Stimulated activated CD4-positive, alpha-beta T cell treated with anti-CD3 and anti-CD28 coated beads, Interleukin-12 subunit alpha, Interleukin-12 subunit beta, amount 100 ng/mL, for 48 hours (primary cell): ENCODE data around the gene APLN.

ENCODE experiments used
- DNase-seq, 3 donors: peaks; one replicate each; pipeline ENCODE4 v3.0.0-alpha.2; 2020; ENCODE audit warnings: low read depth in 2 of 3, low spot score in 1 of 3

The APLN gene

DNA sequence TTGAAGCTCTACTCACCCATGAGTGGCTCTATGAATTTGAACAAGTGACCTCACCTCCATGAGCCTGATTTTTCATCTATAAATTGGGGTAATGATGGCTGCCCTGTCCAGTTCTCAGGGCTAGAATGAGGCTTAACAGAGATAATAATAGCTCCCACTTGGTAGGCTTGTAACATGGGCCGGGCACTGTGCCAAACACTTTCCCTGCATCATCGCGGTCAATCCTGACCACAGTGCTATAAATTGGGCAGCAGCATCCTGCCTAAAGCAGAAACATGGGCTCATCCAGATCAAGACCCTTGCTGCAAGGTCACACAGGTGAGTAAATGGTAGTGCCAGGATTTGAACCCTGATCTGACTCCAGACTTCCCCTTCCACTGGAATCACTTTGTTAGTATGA, 12.8 kb downstream of the APLN start:
- no peak for DNase-seq

DNA sequence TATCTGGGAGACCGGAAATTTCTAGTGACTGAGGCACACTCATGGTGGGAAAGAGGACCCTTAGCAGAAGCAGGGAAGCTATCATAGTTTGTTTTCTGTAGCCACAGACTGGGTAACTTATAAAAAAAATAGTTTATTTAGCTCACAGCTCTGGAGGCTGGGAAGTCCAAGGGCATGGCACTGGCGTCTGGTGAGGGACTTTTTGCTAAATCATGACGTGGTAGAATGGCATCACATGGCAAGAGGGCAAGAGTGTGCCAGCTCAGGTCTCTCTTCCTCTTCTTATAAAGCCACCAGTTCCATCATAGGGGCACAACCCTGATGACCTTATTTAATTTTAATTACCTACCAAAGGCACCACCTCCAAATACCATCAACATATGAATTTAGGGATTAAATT, 13.3 kb downstream of the APLN start:
- DNase-seq: no peak

DNA sequence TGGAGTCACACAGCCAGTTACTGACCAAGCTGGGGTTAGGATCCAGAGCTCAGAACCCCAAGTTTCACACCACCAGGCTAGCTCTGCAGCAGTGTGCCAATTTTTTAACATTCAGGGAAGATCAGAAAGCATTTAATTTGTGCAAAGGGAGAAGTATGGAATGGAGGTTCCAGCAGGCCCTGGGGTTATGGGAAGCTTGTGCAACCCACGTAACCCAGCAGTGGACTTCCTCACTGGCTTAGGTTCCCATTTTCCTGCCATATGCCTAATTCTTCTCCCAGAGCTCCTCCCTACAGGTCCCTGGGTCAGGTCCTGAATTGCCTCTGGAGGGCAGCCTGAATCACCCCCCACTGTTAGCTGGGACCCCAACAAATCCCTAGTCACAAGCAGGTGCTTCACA, 14.0 kb downstream of the APLN start:
- no peak for DNase-seq

DNA sequence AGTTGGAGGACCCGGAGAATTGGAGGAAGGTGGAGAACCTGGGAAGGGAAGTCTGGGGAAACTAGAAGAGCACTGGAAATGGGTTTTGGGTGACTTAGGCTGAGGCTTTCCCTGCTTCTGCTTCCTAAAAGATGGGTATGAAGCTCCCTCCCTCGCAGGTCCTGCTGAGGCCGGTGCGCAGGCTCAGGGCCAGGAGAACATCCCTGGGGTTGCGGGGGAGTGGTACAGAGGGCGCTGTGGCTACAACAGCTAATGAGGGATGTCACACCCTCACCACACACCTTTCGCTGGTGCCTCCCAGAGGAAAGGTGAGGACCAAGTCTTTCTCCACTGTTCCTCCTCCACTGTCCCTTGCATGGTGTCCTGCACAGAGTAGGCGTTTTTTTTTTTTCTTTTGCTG, 15.8 kb downstream of the APLN start:
- DNase-seq: no peak

DNA sequence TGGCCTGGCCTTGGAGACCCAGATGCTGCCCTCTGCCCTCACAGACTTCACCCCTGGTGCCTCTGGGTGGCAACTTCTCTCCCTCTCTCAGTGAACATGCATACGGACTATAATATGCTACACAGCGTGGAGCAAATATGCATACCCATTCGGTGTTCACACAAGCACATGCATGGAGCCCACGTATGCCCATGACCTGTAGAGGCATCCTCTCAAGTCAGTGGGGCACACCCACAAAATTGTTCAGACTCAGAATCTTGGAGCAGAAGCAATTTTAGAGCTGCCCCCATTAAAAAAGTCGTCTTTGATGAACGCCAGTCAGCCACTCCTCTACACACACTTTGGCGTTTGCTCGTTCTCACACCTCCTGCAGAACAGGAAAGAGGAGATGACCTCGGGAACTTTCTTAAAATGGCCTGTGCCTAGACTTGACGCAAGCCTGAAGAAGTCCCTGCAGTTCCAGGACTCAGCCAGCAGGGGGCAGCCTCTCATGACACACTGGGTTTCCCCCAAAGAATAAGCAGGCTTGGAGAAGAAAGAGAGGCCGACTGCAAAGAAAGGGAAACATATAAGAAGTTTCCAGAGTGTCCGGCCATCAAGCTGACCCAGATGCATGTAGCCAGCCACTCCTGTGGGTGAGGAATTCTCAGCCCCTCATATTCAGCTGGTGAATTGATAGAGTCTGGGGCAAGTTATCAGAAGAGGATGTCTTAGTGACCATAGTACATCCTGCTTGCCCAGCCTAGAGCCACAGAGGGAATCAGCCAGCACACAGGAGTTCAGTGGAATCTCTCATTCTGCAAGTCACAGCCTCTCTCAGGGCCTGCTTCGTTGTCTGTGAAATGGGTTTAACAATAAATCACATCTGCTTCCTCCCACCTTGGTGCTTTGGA, 17.3 kb downstream of the APLN start:
- peak; percentile 38 to 76 (median 59) for DNase-seq

DNA sequence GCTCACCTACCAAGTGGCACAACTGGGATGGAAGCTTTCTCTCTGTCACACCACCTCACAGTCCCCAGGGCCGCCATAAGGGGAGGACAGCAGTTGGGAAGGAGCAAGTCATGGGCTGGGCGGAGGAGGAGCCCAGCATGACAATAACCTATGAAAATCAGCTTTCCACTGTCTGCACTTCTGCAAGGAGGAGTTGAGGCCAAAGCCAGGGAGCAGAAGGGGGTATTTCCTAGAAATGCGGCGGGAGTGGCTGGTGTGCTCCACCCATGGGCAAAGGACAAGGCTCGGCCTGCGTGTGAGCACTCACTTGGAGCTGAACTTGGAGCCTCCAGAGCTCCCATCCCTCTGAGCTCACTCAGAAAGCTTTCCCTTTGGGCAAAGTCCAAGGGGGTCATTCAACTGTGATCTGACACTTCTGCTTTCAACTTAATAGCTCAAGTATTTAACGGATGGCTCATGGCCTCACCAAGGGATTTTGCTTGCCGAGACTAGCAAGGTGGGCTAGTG, 18.5 kb downstream of the APLN start:
- no peak for DNase-seq

DNA sequence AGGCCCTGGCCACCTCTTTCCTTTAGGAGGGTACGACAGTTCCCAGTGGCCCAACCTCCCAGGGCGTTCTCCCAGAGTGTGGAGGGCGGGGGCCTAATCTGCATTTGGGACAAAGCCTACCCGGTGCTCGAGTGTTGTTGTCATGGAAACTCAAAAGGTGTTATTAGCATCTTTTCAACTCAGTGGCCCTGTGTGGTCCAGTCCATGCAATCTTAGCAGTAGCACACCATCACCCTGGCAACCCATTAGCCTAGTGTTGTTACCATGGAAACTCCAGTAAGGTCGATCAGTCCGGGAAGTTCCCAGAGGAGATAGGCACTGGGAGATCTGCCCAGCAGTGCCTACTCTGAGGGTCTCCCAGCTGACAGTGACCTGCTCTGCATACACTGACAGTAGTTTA, 20.2 kb downstream of the APLN start:
- DNase-seq: no peak

DNA sequence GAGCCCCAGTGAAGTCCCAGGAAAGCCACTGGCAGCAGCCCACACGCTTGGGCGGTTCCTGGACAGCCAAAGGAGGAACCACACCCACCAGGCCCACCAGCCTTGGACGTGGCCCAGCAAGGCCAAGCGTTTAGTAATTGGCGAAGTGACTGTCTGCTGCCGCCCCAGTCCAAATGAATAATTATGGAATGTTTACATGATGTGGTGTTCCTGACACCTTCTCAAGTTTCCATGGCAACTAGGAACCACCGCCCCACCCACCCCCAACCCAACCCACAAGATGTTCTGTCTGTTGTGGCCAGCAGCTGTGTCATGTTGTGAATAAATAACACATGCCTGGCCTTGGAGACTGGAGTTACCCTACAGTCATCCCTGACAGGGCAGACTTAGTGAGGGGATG, 22.3 kb downstream of the APLN start:
- DNase-seq: no peak

DNA sequence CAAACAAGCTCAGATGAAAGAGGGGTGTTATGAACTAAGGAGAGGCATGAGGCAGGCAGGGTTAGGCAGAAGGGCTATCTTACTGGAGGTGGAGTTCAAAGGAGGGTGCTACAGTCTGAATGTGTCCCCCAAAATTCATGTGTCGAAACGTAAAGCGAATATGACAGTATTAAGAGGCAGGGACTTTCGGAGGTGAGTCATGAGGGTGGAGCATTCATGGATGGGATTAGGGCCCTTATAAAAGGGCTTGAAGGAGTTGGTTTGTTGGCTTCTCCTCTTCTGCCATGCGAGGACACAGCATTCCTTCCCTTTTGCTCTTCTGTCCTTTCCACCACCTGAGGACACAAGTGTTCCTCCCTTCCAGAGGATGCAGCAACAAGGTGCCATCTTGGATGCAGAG, 22.9 kb downstream of the APLN start:
- no peak for DNase-seq

DNA sequence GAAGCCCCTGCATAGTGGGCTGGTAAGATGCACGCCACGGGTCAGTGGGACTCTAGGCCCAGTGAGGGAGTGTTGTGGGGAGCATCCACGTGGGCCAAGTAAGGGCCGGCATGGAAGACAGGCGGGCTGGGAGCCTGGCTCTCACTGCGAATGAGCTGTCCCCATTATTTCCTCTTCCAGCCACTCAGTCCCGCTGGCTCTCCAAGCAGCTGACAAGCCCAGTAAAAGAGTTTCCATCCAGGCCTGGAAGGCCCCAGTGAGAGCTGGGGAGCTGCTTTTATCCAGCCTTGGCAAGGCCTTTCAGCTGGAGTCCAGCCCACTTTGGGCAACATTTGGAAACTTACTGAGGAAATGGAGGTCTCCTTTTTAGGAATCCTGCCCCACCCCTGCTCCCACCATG, 24.9 kb downstream of the APLN start:
- DNase-seq: no peak

DNA sequence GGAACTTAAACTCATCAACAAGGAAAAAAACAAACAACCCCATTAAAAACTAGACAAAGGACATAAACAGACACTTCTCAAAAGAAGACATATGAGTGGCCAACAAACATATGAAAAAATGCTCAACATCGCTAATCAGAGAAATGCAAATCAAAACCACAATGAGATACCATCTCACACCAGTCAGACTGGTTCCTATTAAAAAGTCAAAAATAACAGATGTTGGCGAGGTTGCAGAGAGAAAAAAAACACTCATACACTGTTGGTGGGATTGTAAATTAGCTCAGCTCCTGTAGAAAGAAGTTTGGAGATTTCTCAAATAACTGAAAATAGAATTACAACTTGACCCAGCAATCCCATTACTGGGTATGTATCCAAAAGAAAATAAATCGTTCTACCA, 28.7 kb downstream of the APLN start:
- DNase-seq: no peak

DNA sequence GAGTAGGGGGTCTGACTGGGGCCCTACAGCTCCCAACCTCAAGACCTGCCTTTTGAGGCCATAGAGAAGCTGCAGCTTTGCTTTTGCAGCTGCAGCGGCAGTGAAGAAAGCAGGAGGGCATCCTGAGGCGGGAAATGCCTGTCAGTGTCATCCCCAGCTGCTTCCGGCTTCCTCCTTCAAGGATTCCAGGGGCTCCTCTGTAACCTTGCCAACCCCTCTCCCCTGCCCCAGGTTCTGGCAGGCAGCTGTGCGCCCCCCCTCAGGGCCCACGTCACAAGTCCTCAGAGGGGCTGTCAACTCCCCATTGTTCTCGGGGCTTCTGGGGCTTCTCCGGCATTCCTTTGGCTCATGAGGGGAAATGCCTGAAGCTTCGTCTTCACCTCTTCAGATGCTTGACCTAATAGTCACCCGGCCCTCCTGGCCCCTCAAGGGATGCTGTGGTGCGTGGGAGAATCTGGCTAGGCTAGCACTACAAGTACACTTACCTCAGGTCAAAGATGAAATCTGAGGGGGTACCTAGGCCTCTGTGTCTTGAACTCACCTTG, 31.9 kb downstream of the APLN start:
- no peak for DNase-seq

DNA sequence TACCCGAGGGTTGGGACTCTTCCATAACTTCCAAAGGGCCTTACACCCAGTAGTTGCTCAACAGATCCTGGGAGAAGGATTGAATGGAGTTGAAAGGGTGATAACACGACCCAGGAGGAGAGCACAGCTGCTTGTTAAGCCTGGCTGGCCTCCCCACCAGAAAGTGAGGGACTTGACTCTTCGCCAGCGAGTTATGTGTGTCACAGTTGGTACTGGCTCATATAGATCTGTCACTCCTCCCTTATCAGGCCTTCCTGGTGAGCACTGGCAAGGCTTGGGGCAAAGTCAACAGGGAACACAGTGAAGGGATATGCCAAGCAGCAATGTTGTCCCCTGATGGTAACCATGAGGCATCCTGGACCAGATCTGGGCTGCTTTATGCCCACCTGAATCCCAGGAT, 35.8 kb downstream of the APLN start:
- DNase-seq: no peak

DNA sequence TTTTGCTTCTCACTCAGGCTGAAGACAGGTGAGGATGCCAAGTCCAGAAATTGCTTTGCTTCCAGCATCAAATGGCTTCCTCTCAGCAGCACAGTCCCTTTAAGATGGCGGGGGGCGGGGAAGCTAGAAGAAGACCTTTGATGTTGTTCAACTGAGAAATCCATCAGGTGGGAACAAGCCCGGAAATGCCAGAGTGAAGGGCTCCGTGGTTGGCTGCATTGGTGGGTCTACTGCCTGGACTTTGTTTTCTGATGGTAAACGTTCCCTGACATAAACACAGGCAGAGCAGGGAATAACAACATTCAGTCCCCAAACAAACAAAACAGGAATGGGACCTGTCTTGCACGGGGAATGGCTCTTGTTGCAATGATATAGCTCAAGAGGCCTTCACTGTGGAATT, 37.3 kb downstream of the APLN start:
- no peak for DNase-seq

DNA sequence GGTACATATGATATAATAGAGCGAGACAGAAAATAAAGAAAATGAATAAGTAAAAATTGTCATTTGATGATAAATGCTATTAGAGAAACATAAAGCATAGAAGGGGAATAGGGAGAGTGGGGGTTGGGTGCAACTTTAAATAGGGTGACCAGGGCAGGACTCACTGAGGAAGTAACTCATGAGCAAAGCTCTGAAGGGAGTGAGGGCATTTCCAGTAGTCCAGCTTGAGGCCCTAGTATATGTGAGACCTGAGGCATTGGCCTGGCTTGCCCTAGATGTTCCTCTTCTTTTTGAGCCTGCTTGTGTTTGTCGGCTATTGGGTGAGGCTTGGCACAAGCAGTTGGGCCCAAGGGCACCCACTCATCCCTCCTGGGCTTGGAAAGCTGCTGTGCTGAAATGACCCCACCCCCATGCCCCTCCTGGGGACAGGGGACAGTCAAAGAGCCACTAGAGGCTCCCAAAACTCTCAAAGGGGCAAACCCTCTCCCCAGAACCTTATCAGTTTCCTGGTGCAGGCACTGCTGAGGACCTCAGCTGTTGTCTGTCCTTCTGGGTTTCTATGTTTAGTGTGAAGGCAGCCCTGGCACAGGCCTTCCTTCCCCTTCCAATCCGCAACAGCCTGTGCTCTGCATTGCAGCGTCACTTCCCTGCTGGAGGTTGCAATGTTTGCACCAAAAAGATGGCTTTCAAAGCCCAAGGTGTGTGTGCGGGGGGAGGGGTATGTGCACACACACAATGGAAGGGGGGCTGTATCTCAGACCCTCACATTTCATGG, 40.1 kb downstream of the APLN start:
- DNase-seq: no peak

DNA sequence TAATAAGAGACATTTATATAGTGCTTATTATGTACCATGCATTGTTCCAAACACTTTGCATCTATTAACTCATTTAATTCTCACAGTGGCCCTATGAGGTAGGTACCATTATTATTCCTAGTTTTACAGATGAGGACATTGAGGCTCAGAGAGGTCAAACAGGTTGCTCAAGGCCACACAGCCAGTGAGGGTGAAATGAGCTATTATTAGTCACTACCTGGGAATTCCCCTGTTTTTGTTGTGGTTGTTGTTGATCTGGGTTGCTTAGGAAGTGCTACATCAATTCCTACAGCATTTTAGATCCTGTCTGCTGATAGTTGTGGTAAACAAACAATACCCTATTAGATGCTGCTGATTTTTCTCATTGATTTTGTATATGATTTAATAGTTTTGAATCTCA, 41.2 kb downstream of the APLN start:
- no peak for DNase-seq

DNA sequence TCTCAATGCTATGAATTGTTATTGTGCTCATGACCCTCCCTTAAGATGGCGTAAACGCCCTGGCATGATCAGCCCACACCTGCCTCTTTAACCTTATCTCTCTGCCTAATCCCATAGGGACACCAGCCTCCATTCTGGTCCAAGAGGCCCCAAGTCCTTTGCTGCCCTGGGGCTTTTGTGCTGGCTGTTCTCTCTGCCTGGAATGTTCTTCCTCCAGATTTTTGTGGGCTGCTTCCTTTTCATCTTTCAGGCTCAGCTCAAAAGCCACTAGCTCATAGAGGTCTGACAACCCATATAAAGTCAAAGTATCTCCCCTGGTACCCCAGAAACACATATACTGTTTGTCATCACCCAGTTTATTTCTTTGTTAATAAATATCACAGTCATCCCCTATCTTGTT, 42.4 kb downstream of the APLN start:
- DNase-seq: no peak

DNA sequence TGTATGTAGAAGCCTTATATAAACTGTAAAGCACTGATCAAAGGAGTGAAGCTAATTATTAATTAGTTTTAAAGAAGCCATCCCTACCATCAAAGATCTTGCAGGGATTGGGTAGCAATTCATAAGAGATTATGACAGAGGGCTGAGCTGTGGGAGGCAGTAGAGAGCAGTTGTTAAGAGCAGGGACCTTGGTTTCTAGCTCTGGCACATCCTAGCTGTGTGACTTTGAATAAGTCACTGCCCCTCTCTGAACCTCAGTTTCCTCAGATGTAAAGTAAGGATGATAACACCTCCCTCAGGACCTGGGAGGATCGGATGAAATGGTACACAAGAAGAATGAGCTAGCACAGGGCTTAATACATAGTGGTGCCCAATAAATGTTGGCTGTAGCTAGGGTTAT, 45.4 kb downstream of the APLN start:
- DNase-seq: no peak

DNA sequence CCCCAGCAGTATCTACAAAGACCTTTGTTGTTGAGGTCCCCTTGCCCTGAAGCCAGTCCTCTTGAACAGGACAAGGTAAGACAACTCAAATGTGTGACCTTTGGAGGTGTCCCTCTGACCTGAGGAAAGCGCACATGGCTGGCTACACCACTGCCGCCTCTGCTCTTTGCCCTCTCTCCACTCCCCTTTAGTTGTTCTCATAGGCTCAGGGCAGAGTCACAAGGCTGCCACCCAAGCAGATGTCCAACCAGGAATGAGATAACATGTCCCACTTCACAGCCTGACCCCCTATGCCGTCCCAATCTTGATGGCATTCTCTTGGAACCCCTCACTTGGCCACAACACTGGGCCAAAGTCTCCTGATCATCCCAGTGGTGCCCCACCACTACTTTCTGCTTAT, 46.3 kb downstream of the APLN start:
- DNase-seq: no peak

DNA sequence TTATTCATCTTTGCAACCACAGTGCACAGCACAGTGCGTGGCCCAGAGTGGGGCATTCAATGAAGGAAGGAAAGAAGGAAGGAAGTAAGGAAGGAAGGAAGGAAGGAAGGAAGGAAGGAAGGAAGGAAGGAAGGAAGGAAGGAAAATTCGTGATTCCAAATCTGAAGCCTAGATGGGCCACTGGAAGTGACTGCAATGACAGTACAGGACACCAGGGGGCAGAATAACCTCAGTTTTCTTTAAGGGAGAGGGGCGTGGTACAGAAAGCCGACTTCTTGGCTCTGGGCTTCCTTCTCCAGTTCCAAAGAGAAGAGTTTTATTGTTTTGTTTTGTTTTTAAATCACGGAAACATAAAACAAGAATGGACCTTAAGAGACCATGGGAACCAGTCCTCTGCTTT, 47.8 kb downstream of the APLN start:
- peak; percentile 12 to 66 (median 32) for DNase-seq

DNA sequence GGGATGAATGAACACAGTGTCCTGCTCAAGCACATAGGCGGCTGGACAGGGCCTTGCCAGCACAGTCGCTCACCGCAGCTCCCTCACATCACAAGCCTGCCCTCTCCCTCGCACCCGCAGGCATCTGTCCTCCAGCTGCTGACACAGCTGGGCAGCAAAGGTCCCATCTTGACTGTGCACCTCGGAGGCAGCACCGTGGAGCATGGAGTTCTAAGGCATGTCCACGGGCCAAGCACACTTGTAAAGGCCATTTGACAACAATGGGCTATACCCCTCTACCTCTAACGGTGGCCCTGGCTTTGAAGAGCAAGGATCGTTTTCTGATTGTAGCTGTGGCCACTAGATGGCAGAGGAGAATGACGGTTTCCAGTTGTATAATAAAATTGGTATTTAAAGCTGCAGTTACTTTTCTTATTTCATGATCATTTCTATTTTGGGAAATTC, 53.8 kb downstream of the APLN start:
- peak in 1 of 3 donors; percentile 18 for DNase-seq

DNA sequence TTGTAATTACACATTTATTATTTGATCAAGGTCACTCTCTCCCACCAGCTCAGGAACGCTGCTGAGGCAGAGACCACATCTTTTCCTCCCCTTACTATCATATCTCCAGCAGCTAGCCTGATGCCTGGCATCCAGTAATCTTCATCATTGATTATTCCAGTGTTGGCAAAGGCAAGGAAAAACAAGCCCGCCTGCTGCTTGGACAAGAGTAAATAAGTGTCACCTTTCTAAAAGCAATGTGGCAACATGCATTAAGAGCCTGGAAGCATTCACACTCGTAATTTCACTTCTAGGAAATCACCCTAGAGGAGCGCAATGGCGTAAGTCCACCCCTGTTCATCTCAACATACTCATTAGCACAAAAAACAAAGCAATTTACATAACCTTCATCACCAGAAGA, 54.8 kb downstream of the APLN start:
- DNase-seq: no peak
